ENCODE measurements around the gene ATXN2. TPM values are rescaled to one million over a fixed set of nuclear protein-coding genes. Genes with fewer than 3 reads are reported as not detected.

The ATXN2 gene
- total RNA-seq, 2 experiments from 2014 or later, result 36.8 to 37.8 TPM

DNA sequence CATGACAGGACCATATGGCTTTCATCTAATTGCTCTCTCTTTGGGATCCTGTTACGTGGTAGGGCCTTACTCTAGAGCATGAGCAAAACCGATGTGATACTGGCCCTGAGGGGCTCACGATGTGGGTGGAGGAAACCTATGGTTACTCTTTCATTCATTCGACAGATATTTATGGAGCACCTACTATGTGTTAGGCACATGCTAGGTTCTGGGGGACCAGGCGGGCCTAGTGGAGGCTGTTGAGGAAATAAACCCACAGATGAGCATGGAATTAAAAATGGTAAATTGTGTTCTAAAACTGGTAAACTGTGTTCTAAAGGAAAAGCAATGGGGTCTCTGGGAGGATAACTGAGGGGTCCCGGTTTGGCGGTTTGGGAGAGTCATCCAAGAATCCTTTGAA lies 178.6 kb downstream of the ATXN2 start:
- Mint-ChIP-seq H3K36me3 (ENCODE audit: low read depth) (peaks cover 53% of the 10 kb centered on the region), H3K27ac (peak overlapping the region; percentile 7), H3K4me3 (no peak overlapping the region), H3K4me1 (ENCODE audit: low read depth) (peaks cover 45% of the 10 kb centered on the region), H3K9me3 (ENCODE audit: insufficient read depth) (no peaks in the 10 kb centered on the region), H3K27me3 (ENCODE audit: low read depth) (no peaks in the 10 kb centered on the region)
- POLR2A ChIA-PET, result interaction anchor here (0.8 to 1.3 kb wide), 2 partner anchors 7 to 10 kb away, joined by 3 to 4 read pairs; no protein-coding TSS in a partner anchor
- no peak for ATAC-seq
- DNase-seq, result no peak
- CTCF ChIA-PET, result interaction anchor here (0.7 to 3.3 kb wide), 3 partner anchors 9 to 31 kb away, joined by 4 to 8 read pairs (median 7); no protein-coding TSS in a partner anchor

DNA sequence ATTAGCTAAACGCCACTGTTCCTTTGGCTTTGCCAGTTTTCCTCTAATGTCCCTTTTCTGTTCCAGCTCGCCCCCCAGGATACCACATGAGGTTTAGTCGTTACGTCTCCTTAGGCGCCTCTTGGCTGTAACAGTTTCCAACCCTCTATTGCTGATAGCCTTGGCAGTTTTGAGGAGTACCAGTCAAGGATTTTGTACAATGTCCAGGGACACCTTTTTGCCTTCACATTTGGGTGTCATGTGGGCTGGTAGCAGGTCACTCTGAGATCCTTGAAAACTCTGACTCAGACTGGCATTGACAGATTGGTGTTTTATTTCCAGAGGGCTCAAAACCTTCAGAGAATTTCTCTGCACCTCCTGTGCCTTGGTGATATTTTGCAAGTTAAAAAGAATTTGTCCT lies 179.3 kb downstream of the ATXN2 start:
- H3K36me3 Mint-ChIP-seq (ENCODE audit: low read depth), result peaks cover 54% of the 10 kb centered on the region
- H3K9me3 Mint-ChIP-seq (ENCODE audit: insufficient read depth), result no peaks in the 10 kb centered on the region
- H3K4me3 Mint-ChIP-seq, result no peak overlapping the region
- H3K4me1 Mint-ChIP-seq (ENCODE audit: low read depth), result peaks cover 42% of the 10 kb centered on the region
- ChIA-PET POLR2A (no interaction called here), CTCF (interaction anchor here (0.6 to 3.3 kb wide), 3 partner anchors 8 to 54 kb away, joined by 3 to 8 read pairs (median 7); no protein-coding TSS in a partner anchor)
- H3K27ac Mint-ChIP-seq, result no peak overlapping the region
- ATAC-seq (no peak), DNase-seq (no peak)
- H3K27me3 Mint-ChIP-seq (ENCODE audit: low read depth), result no peaks in the 10 kb centered on the region

DNA sequence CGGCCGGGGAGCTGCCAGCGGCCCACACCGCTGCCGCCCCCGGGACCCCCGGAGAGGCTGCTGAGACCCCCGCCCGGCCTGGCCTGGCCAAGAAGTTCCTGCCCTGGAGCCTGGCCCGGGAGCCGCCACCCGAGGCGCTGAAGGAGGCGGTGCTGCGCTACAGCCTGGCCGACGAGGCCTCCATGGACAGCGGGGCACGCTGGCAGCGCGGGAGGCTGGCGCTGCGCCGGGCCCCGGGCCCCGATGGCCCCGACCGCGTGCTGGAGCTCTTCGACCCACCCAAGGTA lies 180.6 kb downstream of the ATXN2 start:
- H3K4me3 Mint-ChIP-seq, result no peak overlapping the region
- H3K9me3 Mint-ChIP-seq (ENCODE audit: insufficient read depth), result no peaks in the 10 kb centered on the region
- H3K27me3 Mint-ChIP-seq (ENCODE audit: low read depth), result no peaks in the 10 kb centered on the region
- POLR2A ChIA-PET, result interaction anchor here (0.7 kb wide), 1 partner anchor 95 kb away, joined by 3 read pairs; no protein-coding TSS in a partner anchor
- H3K4me1 Mint-ChIP-seq (ENCODE audit: low read depth), result peaks cover 46% of the 10 kb centered on the region
- peaks cover 54% of the 10 kb centered on the region for H3K36me3 Mint-ChIP-seq (ENCODE audit: low read depth)
- no peak overlapping the region for H3K27ac Mint-ChIP-seq
- CTCF ChIA-PET, result no interaction called here
- DNase-seq, result no peak
- no peak for ATAC-seq

DNA sequence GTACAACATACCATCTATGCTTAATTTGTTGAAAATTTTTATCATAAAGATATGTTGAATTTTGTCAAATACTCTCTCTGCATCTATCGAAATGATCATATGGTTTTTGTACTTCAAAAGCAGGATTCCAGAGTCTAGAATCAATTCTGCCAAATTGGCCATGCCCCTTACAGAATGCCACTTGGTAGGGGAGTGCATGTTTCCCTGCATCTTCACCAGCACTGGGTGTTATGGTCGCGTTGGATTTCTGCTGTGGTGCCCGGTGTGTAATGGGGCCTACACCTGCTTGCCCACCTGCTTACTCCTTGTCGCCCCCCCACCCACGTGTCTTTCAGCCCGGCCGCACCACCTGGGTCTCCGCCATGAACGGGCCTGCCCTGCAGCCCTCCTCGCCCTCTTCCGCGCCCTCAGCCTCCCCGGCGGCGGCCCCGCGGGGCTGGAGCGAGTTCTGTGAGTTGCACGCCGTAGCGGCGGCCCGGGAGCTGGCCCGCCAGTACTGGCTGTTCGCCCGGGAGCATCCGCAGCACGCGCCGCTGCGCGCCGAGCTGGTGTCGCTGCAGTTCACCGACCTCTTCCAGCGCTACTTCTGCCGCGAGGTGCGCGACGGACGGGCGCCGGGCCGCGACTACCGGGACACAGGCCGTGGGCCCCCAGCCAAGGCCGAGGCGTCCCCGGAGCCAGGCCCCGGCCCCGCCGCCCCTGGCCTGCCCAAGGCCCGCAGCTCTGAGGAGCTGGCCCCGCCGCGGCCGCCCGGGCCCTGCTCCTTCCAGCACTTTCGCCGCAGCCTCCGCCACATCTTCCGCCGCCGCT lies 181.1 kb downstream of the ATXN2 start:
- no peak overlapping the region for H3K4me3 Mint-ChIP-seq
- peaks cover 49% of the 10 kb centered on the region for H3K4me1 Mint-ChIP-seq (ENCODE audit: low read depth)
- POLR2A ChIA-PET, result no interaction called here
- DNase-seq (no peak), ATAC-seq (no peak)
- no peak overlapping the region for H3K27ac Mint-ChIP-seq
- CTCF ChIA-PET, result no interaction called here
- H3K36me3 Mint-ChIP-seq (ENCODE audit: low read depth), result peaks cover 58% of the 10 kb centered on the region
- no peaks in the 10 kb centered on the region for H3K27me3 Mint-ChIP-seq (ENCODE audit: low read depth)
- no peaks in the 10 kb centered on the region for H3K9me3 Mint-ChIP-seq (ENCODE audit: insufficient read depth)

DNA sequence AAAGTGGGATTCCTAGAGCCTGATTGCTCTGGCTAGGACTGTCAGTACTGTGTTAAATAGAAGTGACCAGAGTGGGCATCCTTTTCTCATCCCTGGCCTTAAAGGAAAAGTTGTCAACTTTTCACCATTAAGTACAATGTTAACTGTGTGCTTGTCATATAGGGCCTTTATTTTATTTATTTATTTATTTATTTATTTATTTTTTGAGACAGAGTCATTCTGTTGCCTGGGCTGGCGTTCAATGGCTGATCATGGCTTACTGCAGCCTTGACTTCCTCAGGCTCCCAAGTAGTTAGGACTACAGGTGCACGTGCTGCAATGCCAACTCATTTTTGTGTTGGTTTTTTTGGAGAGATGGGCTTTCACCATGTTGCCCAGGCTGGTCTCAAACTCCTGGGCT lies 181.8 kb downstream of the ATXN2 start:
- Mint-ChIP-seq H3K4me3 (no peak overlapping the region), H3K4me1 (ENCODE audit: low read depth) (peaks cover 52% of the 10 kb centered on the region), H3K9me3 (ENCODE audit: insufficient read depth) (no peaks in the 10 kb centered on the region), H3K27me3 (ENCODE audit: low read depth) (no peaks in the 10 kb centered on the region), H3K36me3 (ENCODE audit: low read depth) (peaks cover 54% of the 10 kb centered on the region), H3K27ac (no peak overlapping the region)
- ATAC-seq, result no peak
- ChIA-PET CTCF (interaction anchor here (1.6 kb wide), 1 partner anchor 20 kb away, joined by 4 read pairs; no protein-coding TSS in a partner anchor), POLR2A (no interaction called here)
- DNase-seq, result no peak

DNA sequence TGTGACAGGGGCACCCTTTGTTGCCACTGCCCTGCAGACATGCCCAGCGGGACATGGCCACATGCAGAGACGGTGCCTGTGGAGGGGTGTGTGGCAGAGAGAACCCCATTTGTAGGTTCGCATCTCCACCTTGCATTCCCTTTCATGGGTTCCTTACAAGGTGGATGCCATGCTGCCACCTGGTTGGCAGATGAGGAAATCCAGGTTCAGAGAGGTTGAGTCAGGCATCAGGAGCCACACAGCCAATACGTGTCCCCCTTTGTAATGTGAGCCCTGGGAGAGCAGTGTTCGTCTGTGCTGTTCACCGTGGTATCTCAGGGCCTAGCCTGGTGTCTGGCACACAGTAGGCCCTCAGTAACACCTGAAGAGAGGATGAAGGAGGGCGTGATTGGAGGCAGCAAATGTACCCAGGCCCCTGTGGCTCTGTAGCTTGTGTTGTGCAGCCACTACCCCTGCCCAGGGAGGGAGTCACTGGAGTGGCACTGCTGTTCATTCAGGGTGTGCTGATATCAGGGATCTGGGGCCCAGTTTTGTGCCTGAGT lies 184.3 kb downstream of the ATXN2 start:
- DNase-seq (no peak), ATAC-seq (no peak)
- POLR2A ChIA-PET, result no interaction called here
- Mint-ChIP-seq H3K4me3 (no peak overlapping the region), H3K9me3 (ENCODE audit: insufficient read depth) (no peaks in the 10 kb centered on the region), H3K36me3 (ENCODE audit: low read depth) (peaks cover 40% of the 10 kb centered on the region), H3K27ac (peak overlapping the region; percentile 73), H3K4me1 (ENCODE audit: low read depth) (peaks cover 63% of the 10 kb centered on the region), H3K27me3 (ENCODE audit: low read depth) (no peaks in the 10 kb centered on the region)
- CTCF ChIA-PET, result interaction anchor here (1.1 to 24.7 kb wide), 3 partner anchors 15 to 36 kb away, joined by 3 to 1088 read pairs (median 16); no protein-coding TSS in a partner anchor

DNA sequence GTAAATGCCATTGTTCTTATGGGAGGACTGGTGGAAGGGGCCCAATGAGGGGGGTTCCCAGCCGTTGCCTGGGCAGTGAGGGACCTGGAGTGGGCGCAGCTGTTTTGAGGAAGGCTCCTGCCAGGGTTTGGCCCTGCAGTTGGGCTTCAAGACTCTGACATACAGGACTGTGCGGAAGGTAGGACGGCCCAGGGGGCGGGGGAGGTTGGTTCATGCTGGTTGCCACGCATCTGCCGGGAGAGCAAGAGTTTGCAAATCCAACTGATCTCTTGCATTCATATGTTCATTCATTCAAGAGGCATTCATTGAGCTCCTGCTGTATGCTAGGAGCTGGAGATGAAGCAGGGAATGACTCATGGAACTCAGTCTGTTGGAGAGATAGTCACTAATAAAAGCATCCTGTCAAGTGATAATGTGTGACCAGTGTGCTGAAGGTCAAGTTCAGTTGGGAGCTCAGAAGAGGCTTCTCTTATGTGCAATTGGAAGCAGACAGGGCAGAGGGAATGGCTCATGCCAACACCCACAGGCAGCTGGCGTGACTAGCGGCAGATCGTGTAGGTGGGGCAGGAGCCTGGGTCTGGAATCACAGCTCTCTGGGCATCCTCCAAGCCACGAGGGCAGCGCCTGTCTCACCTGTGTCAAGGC lies 185.6 kb downstream of the ATXN2 start:
- no peaks in the 10 kb centered on the region for H3K27me3 Mint-ChIP-seq (ENCODE audit: low read depth)
- no peak for DNase-seq
- H3K27ac Mint-ChIP-seq, result peak overlapping the region; percentile 91
- ChIA-PET POLR2A (interaction anchor here (1.2 to 1.6 kb wide), 3 partner anchors 8 to 16 kb away, joined by 3 to 4 read pairs (median 4); no protein-coding TSS in a partner anchor), CTCF (interaction anchor here (1.5 to 24.7 kb wide), 8 partner anchors 9 to 37 kb away, joined by 5 to 1088 read pairs (median 8); no protein-coding TSS in a partner anchor)
- H3K36me3 Mint-ChIP-seq (ENCODE audit: low read depth), result peaks cover 41% of the 10 kb centered on the region
- no peak overlapping the region for H3K4me3 Mint-ChIP-seq
- H3K9me3 Mint-ChIP-seq (ENCODE audit: insufficient read depth), result no peaks in the 10 kb centered on the region
- ATAC-seq, result no peak
- H3K4me1 Mint-ChIP-seq (ENCODE audit: low read depth), result peaks cover 74% of the 10 kb centered on the region

DNA sequence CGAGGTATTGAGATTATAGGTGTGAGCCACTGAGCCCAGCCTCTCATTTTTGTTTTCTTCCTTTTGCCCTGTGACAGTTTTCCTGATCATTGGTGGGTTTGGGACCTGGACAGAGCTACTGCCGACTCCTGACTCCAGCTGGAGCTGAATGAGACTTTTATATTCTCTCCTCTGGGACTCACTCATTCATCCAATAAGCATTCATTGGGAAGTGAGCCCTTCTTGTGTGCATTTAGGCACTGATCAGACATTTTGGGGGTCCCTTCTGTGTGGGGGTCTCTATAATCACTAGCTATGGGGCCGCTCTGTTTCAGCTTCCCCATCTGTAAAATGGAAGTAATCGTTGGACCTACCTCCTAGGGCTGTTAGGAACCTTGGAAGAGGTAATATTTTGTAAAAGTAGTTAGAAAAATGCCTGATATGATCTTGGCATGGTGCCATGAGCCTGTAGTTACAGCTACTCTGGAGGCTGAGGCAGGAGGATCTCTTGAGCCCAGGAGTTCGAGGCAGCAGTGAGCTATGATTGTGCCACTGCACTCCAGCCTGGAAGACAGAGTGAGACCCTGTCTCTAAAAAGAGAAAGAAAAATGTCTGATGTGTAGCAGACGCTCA lies 186.2 kb downstream of the ATXN2 start:
- Mint-ChIP-seq H3K27me3 (ENCODE audit: low read depth) (no peaks in the 10 kb centered on the region), H3K4me1 (ENCODE audit: low read depth) (peaks cover 80% of the 10 kb centered on the region), H3K9me3 (ENCODE audit: insufficient read depth) (no peaks in the 10 kb centered on the region), H3K36me3 (ENCODE audit: low read depth) (peaks cover 44% of the 10 kb centered on the region), H3K4me3 (no peak overlapping the region), H3K27ac (peak overlapping the region; percentile 91)
- CTCF ChIA-PET, result interaction anchor here (1.5 to 24.7 kb wide), 10 partner anchors 8 to 38 kb away, joined by 5 to 1088 read pairs (median 8); no protein-coding TSS in a partner anchor
- POLR2A ChIA-PET, result interaction anchor here (0.6 to 1.6 kb wide), 7 partner anchors 8 to 1695 kb away, joined by 3 to 4 read pairs (median 4); no protein-coding TSS in a partner anchor
- DNase-seq (no peak), ATAC-seq (no peak)

DNA sequence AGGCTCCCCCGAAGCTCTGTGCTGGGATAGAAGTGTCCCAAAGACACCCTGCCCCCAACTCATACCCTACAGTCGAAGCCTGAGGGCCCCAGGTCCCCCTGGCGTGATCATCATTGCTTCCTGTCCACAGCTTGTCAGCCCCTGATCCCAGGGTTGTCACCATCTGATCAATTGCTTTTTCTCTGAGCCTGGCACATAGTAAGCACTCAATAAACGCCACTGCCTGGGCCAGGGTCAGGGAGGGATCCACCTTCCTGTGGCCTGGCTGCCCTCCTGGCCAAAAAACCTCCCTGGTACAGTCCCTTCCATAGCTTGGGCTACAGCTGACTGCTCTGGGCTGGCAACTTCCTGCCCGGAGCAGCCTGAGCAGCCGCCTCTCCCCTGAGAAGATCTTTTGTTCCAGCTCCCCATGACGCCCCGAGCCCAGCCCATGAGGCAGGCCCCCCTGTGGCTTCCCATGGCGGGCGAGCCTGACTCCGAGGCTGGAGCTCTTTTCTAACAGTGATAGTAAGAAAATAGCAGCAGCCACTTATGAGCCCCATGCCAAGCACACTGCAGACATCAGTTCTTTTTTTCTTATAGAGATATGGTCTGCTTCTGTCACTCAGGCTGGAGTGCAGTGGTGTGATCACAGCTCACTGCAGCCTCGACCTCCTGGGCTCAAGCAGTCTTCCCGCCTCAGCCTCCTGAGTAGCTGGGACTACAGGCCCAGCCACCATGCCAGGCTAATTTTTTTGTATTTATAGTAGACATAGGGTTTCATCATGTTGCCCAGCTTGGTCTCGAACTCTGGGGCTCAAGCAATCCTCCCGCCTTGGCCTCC lies 186.9 kb downstream of the ATXN2 start:
- no peaks in the 10 kb centered on the region for H3K27me3 Mint-ChIP-seq (ENCODE audit: low read depth)
- H3K4me1 Mint-ChIP-seq (ENCODE audit: low read depth), result peaks cover 82% of the 10 kb centered on the region
- ChIA-PET CTCF (interaction anchor here (1.3 to 24.7 kb wide), 12 partner anchors 7 to 39 kb away, joined by 3 to 1088 read pairs (median 8); no protein-coding TSS in a partner anchor), POLR2A (interaction anchor here (0.6 to 1.6 kb wide), 11 partner anchors 9 to 1696 kb away, joined by 3 to 6 read pairs (median 4); partner anchors contain the start of genes ACAD10 and BRAP)
- peaks cover 46% of the 10 kb centered on the region for H3K36me3 Mint-ChIP-seq (ENCODE audit: low read depth)
- no peak for DNase-seq
- peak; percentile 59 for ATAC-seq
- H3K27ac Mint-ChIP-seq, result peak overlapping the region; percentile 91
- H3K4me3 Mint-ChIP-seq, result peak overlapping the region; percentile 12
- no peaks in the 10 kb centered on the region for H3K9me3 Mint-ChIP-seq (ENCODE audit: insufficient read depth)

DNA sequence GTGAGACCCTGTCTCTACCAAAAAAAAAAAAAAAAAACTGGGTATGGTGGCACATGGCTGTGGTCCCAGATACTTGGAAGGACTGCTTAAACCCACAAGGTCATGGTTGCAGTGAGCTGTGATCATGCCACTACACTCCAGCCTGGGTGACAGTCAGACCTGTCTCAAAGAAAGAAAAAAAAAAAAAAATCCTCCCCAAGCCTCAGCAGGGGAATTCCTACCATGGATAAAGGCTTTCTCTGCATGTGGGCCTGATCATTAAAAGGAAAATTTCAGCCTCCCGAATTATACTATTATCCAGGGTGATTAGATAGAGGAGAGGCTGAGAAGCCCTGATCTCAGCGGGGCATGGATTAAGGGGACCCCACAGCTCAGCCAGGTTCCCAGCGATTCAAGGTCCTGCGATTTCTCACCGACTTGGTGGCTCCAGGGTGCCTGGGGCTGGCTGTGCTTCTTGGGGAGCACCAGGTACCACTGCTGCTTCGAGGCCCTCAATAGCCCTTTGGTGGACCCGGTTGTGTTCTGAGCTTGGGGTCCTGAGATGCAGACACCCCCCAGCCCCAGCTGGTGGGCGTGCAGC lies 187.8 kb downstream of the ATXN2 start:
- ATAC-seq, result no peak
- H3K4me1 Mint-ChIP-seq (ENCODE audit: low read depth), result peaks cover 77% of the 10 kb centered on the region
- no peaks in the 10 kb centered on the region for H3K9me3 Mint-ChIP-seq (ENCODE audit: insufficient read depth)
- ChIA-PET CTCF (interaction anchor here (1.3 to 24.7 kb wide), 8 partner anchors 10 to 39 kb away, joined by 3 to 1088 read pairs (median 9); no protein-coding TSS in a partner anchor), POLR2A (interaction anchor here (0.8 to 5.1 kb wide), 5 partner anchors 19 to 275 kb away, joined by 3 to 22 read pairs (median 5); partner anchors contain the start of genes ACAD10 and BRAP)
- DNase-seq, result no peak
- peaks cover 50% of the 10 kb centered on the region for H3K36me3 Mint-ChIP-seq (ENCODE audit: low read depth)
- H3K27ac Mint-ChIP-seq, result peak overlapping the region; percentile 91
- H3K4me3 Mint-ChIP-seq, result peak overlapping the region; percentile 28
- no peaks in the 10 kb centered on the region for H3K27me3 Mint-ChIP-seq (ENCODE audit: low read depth)

Measured in activated CD8-positive, alpha-beta T cell treated with anti-CD3 and anti-CD28 coated beads, Interleukin-2, amount 10 ng/mL, durations not matched to agents 7 days and 5 days (primary cell).